ENCODE measurements around the gene GPATCH4.
"Not testable (repeated sequence)": the region's sequence is repeated elsewhere in the genome, so short reads cannot be mapped to it uniquely, and the experiment has no call there.

GPATCH4 gene

GRCh38 chr1:156627313-156627880 is 26.1 kb upstream of the GPATCH4 start:
- DNase-seq (ENCODE audit: low read depth in 3 of 3) = no peak

GRCh38 chr1:156626079-156626438 is 24.8 kb upstream of the GPATCH4 start:
- no peak for DNase-seq (ENCODE audit: low read depth in 3 of 3)

DNA sequence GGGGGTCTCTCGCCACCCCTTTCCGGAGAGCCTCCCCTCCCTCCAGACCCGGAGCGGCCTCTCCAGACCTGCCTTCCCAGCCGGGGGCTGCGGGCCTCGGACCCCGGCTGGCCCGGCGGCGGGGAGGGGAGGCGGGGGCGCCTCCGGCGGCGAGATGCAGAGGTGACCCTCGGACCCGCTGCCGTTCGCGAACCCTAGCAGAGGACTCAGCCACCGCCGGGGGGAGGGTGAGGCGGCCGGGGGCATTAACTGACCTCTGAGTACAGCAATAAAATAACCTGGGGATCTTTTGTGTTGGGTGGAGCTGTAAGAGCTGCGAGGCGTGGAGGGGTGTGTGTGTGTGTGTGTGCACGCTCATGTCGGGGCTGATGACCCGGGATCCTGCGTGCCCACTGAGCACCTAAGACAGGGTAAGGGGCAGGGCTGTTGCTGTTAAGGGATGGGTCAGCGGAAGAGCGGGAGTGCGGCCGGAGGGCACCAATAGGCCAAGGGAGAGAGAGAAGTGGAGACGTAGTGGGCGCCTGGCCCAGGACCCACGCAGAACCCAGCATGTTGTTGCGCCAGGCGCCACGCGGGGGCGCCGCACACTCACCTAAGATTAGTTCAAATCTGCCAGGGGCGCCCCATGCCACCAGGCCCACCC is 24.3 kb upstream of the GPATCH4 start:
- DNase-seq (ENCODE audit: low read depth in 3 of 3) = peak; percentile 48 to 55 (median 51)

- DNase-seq (ENCODE audit: low read depth in 3 of 3) = no peak
These were observed 23.6 kb upstream of the GPATCH4 start for GRCh38 chr1:156624814-156625435.

DNA sequence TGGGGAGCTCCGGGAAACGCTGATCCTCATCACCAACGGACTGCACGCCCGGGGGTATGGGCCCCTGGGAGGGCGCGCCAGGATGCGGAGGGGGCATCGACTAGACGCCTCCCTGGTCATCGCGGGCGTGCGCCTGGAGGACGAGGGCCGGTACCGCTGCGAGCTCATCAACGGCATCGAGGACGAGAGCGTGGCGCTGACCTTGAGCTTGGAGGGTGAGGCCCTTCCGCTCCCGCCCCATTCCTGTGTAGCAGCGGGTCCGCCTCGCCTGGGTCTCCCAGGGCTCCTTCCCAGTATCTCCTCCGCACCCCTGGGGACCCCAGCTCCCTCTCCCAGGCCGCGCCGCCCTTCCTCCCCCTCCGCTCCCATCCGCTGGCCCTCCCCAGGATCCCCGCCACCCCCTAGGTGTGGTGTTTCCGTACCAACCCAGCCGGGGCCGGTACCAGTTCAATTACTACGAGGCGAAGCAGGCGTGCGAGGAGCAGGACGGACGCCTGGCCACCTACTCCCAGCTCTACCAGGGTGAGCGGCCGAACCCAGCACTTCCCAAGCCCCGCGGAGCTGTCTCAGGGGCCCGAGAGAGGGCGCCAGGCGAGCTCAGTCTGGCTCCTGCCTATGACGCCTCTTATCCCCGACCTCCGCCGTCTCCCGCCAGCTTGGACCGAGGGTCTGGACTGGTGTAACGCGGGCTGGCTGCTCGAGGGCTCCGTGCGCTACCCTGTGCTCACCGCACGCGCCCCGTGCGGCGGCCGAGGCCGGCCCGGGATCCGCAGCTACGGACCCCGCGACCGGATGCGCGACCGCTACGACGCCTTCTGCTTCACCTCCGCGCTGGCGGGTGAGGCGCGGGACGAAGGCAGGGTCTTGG is 22.9 kb upstream of the GPATCH4 start:
- DNase-seq (ENCODE audit: low read depth in 3 of 3) = no peak

DNA sequence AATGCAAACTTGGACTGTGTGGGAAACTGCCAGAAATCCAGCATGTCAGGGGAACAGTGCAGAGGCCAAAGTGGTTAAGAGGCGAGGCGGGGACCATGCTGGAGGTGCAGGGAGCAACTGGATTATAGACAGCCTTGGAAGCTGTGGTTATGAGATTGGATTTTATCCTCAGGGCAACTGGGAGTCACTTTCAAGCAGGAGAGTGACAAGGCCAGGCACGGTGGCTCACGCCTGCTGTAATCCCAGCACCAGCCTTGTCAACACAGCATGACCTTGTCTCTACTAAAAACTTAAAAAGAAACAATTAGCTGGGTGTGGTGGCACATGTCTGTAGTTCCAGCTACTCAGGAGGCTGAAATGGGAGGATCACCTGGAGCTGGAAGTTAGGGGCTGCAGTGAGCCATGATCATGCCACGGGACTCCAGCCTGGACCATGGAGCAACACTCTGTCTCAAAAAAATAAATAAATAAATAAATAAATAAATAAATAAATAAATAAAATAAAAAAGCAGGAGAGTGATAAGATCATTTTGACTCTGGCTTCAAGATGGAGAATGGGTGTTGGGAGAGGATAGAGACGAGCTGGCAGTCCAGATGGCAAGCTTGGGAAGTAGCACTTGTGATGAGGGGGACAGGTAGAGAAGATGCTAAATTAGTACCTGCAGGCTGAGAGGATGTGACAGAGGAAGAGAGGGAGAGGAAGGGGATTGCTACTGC is 21.5 kb upstream of the GPATCH4 start:
- no peak for DNase-seq (ENCODE audit: low read depth in 3 of 3)

DNA sequence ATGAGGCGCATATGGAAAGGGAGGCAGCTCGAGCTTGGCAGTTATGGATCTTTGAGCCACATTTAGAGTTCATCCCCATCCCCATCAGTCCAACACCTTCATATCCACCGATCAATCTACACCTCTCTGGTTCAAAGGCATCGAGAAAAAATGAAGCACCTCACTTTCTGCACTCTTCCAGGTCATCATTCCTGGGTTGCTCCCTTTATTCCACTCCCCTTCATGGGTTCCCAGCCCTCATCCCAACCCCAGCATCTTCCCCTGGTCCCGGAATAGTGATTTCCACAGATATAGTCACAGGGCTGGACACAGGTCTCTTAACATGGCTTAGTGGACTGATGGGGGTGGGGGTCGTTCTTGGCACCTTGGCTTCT is 18.3 kb upstream of the GPATCH4 start:
- DNase-seq (ENCODE audit: low read depth in 3 of 3) = no peak

DNA sequence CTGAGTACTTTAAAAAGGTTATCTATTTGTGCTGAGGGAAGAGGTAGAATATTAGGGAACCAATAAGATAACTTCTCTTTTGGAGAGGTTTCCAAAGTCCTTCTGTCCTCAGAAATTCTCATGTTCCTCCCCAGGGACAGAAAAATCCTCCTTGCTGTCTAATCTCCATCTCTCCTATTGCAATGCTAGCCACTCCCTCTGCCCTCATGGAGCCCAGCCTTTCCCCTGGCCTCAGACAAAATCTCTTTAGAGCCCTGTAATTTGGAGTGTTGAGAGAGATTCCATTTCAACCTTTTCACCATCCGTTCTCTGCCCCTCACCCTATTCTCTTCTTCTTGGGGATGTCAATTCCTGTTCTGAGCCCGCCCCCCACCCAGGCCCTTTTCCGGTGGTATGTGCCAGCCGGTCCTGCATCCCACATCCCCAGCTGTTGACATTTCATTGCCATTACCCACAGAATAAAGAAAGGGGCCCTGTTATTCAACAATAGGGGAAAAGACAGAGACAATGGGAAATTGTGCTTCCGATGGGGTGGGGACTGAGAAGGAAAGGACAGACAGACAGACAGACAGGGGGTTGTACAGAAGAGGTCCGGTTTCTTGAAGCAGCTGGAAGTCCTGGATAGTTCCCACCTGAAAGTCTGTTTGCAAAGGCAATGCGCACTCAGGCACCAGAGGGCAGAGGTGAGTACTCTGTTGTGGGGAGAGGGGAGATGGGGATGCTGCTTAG is 17.7 kb upstream of the GPATCH4 start, which contains the start of gene HAPLN2:
HAPLN2 (plus strand) TSS at position 563 of the 729 bp plus-strand sequence. CDS start 4,076 bp downstream, outside the sequence.
- DNase-seq (ENCODE audit: low read depth in 3 of 3) = no peak

DNA sequence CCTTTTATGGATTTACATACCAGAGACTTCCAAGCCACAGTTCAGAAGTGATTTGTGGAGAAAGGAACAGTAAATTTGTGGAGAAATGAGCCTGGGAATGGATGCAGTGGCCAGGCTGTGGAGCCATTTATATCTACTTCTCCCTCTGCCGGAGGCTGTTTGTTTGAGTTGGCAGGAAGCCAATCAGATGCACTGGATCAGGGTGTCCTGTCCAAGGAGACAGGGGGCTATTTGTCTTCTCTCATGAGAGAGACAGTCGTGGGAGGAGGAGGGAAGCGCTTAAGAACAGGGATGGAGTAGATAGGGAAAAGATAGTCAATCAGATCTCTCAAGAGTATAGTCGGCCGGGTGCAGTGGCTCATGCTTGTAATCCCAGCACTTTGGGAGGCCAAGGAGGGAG is 15.2 kb upstream of the GPATCH4 start:
- DNase-seq (ENCODE audit: low read depth in 3 of 3) = no peak

- DNase-seq (ENCODE audit: low read depth in 3 of 3) = no peak
These were observed 14.7 kb upstream of the GPATCH4 start for GRCh38 chr1:156615946-156616345.

DNA sequence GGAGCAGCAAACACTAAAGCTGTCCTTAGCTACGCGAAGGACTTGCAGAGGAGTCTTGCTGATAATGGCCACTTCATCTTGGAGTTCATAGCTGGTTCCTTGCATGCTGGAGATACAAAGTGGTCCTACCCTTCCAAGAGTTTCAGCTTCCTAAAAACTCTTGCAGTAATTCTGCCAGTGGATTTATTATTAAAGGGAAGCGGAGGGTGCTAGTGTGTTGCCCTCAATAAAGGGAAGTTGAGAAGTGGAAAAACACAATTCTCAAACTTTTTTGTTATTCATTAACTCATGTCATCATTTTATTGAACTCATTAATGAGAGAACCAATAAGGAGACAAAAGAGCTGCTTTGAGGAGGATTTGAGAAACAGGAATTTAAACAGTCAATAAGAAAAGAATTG is 11.4 kb upstream of the GPATCH4 start:
- no peak for DNase-seq (ENCODE audit: low read depth in 3 of 3)

DNA sequence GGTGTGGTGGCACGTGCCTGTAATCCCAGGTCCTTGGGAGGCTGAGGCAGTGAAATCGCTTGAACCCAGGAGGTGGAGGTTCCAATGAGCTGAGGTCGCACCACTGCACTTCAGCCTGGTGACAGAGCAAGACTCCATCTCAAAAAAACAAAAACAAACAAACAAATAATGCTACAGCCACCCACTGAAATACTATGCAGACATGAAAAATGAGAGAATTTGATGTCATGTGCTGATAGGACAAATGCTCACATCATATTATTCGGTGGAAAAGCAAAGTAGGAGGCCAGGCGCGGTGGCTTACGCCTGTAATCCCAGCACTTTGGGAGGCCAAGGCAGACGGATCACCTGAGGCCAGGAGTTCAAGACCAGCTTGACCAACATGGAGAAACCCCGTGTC is 8.8 kb upstream of the GPATCH4 start:
- DNase-seq (ENCODE audit: low read depth in 3 of 3) = not testable (repeated sequence)

GRCh38 chr1:156608981-156609380 is 7.7 kb upstream of the GPATCH4 start:
- DNase-seq (ENCODE audit: low read depth in 3 of 3) = peak in 1 of 3 experiments; percentile 45

- DNase-seq (ENCODE audit: low read depth in 3 of 3) = peak in 1 of 3 experiments; percentile 41
These were observed 6.9 kb upstream of the GPATCH4 start for GRCh38 chr1:156608036-156608674.

- DNase-seq (ENCODE audit: low read depth in 3 of 3) = not testable (repeated sequence)
These were observed 6.1 kb upstream of the GPATCH4 start for GRCh38 chr1:156607344-156607743.

DNA sequence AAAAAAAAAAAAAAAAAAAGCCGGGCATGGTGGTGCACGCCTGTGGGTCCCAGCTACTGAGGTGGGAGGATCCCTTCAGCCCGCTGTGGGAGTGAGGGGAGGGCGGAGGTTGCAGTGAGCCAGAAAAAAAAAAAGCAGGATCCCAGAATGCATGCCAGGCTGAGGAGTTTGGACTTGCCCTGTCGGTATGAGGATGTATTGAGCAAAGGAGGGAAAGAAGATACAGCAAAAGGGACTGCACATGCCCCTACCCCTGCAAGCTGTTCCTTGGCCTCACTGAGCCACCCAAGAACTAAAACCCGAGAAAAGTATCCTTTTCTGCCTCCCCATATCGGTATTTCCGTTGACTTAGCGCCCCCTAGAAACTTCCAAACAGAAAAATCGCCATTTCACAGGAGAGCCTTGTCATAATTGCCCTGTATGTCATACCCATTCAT is 1.3 kb upstream of the GPATCH4 start:
- no peak for DNase-seq (ENCODE audit: low read depth in 3 of 3)

GRCh38 chr1:156601892-156602291 is 613 bp upstream of the GPATCH4 start:
- DNase-seq (ENCODE audit: low read depth in 3 of 3) = no peak

DNA sequence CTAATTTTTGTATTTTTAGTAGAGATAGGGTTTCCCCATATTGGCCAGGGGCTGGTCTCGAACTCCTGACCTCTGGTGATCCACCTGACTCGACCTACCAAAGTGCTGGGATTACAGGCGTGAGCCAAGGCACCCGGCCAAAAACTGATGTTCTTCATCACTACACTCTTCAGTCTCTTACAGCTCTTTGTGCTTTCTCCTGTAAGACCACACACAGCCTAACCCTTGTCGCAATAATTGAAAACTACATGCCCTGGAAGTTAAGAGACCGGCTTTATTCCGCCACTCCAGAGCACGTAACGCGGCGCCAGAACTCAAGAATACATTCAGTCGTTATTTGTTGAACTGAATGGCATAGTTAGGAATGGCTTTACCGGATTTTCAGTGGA is 552 bp downstream of the GPATCH4 start:
- no peak for DNase-seq (ENCODE audit: low read depth in 3 of 3)

DNA sequence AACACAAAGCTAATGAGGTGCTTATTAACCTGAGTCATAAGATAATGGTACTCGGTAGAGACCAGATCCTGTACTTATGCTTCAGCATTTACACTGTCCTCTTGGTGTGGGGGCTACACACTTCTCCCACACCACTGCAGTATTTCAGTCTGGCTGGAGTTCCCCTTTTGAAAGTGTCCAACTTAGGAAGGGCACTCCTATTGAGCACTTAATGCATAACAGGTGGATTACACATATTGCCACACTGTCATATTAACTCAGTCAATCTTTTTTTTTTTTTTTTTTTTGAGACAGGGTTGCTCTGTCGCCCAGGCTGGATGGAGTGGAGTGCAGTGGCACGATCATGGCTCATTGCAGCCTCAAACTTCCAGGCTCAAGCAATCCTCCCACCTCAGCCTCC is 1.5 kb downstream of the GPATCH4 start:
- DNase-seq (ENCODE audit: low read depth in 3 of 3) = no peak

GRCh38 chr1:156598731-156599432 is 2.4 kb downstream of the GPATCH4 start:
- DNase-seq (ENCODE audit: low read depth in 3 of 3) = no peak
